Tibial nerve (tissue), 4 donors: ENCODE measurements around the gene MEF2D.

Experiments used
- CTCF ChIP-seq, 5 experiments: fragments of 200-600 bp in 3 of 5; fragments of 450-650 bp in 2 of 5; sonication (generic) in 3 of 5; IDR thresholded peaks; one replicate each; pipeline ENCODE4 v1.5.1; 2016 to 2019; ENCODE audit warnings: antibody characterized with exemption in 5 of 5, mild to moderate bottlenecking in 3 of 5, moderate library complexity in 2 of 5
- EP300 ChIP-seq, 2 donors: sonication (generic); formaldehyde crosslinking; IDR thresholded peaks; one replicate each; pipeline ENCODE4 v1.6.1; 2017; ENCODE audit warnings: antibody characterized with exemption in 2 of 2, mild to moderate bottlenecking in 1 of 2
- POLR2A ChIP-seq, 2 donors: fragments of 450-650 bp; IDR thresholded peaks; one replicate each; pipeline ENCODE4 v1.6.1; 2017; ENCODE audit warnings: antibody characterized with exemption in 2 of 2, mild to moderate bottlenecking in 2 of 2, moderate library complexity in 2 of 2

- TF ChIP-seq CTCF (IDR thresholded peaks at IDR 0.05) (no peak), POLR2A (IDR thresholded peaks at IDR 0.05) (no peak), EP300 (IDR thresholded peaks at IDR 0.05) (no peak)
Observed at GRCh38 chr1:156537027-156537426, 36.5 kb upstream of the MEF2D start.
